ENCODE measurements around the gene DCAF4.
A peak's percentile ranks its signal among the peaks of the same experiment; 100 is the strongest.

- TF ChIP-seq, protein P1, sequence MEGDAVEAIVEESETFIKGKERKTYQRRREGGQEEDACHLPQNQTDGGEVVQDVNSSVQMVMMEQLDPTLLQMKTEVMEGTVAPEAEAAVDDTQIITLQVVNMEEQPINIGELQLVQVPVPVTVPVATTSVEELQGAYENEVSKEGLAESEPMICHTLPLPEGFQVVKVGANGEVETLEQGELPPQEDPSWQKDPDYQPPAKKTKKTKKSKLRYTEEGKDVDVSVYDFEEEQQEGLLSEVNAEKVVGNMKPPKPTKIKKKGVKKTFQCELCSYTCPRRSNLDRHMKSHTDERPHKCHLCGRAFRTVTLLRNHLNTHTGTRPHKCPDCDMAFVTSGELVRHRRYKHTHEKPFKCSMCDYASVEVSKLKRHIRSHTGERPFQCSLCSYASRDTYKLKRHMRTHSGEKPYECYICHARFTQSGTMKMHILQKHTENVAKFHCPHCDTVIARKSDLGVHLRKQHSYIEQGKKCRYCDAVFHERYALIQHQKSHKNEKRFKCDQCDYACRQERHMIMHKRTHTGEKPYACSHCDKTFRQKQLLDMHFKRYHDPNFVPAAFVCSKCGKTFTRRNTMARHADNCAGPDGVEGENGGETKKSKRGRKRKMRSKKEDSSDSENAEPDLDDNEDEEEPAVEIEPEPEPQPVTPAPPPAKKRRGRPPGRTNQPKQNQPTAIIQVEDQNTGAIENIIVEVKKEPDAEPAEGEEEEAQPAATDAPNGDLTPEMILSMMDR (IDR thresholded peaks at IDR 0.05): peak; percentile 64 to 88 (median 74)
- TF ChIP-seq POLR2A (IDR thresholded peaks at IDR 0.05): no peak
Measured at GRCh38 chr14:72948481-72949138, 22.3 kb downstream of the DCAF4 start.

Data from thyroid gland (tissue), 4 donors.